Naive thymus-derived CD8-positive, alpha-beta T cell (primary cell): ENCODE data around the gene FAM168A. TPM values are rescaled to one million over a fixed set of nuclear protein-coding genes. Genes with fewer than 3 reads are reported as not detected.

Experiments used
- ATAC-seq, 2 donors: fragments of 150-1000 bp; cut with Tn5 transposase in 1 of 2; sonication (Bioruptor Pico), chemical (Tn5 transposase) in 1 of 2; 1 replicate in 1 of 2; 2 replicates in 1 of 2; pipeline ENCODE4 v1.10.0; 2021; ENCODE audit warnings: mild to moderate bottlenecking in 2 of 2, moderate library complexity in 2 of 2
- POLR2A ChIA-PET: fragments of 350-600 bp; sonication (Branson Sonifier 250); formaldehyde crosslinking; loops from one replicate; lab custom pipeline; 2021; ENCODE audit warnings: antibody characterized with exemption; lab: Charles Lee
- DNase-seq, 10 donors: peaks; one replicate each; pipeline versions ENCODE4 v3.0.0 to v3.0.0-alpha.2; 2020 to 2022
- H3K27ac Mint-ChIP-seq, 10 donors: one replicate each; pipeline ENCODE4 v1.8.0; 2020 to 2022; ENCODE audit warnings: mild to moderate bottlenecking in 10 of 10, mixed read lengths in 10 of 10, moderate library complexity in 4 of 10, inconsistent platforms in 1 of 10
- H3K27me3 Mint-ChIP-seq, 5 donors: one replicate each; pipeline ENCODE4 v1.8.0; 2021 to 2022; ENCODE audit warnings: mixed read lengths in 5 of 5
- H3K36me3 Mint-ChIP-seq, 3 donors: one replicate each; pipeline ENCODE4 v1.8.0; 2020 to 2022; ENCODE audit warnings: mixed read lengths in 3 of 3, mild to moderate bottlenecking in 2 of 3, inconsistent platforms in 1 of 3
- H3K4me1 Mint-ChIP-seq, 4 donors: one replicate each; pipeline ENCODE4 v1.8.0; 2021 to 2022; ENCODE audit warnings: mixed read lengths in 4 of 4
- H3K4me3 Mint-ChIP-seq, 10 donors: one replicate each; pipeline ENCODE4 v1.8.0; 2020 to 2022; ENCODE audit warnings: mild to moderate bottlenecking in 10 of 10, mixed read lengths in 10 of 10, moderate library complexity in 6 of 10, inconsistent platforms in 1 of 10
- H3K9me3 Mint-ChIP-seq, 9 donors: one replicate each; pipeline ENCODE4 v1.8.0; 2020 to 2022; ENCODE audit warnings: mixed read lengths in 9 of 9, mild to moderate bottlenecking in 3 of 9, inconsistent platforms in 1 of 9, moderate library complexity in 1 of 9
- polyA plus RNA-seq, 3 donors: library from polyadenylated mRNA; unstranded; fragments of 300-500 nt; fragmentation: Illumina TruSeq; gene quantifications; one replicate each; pipeline ENCODE4 v1.2.3, GENCODE V29; 2021
- total RNA-seq, 8 experiments: library from RNA in 2 of 8; stranded (reverse) in 2 of 8; gene quantifications; one replicate each; pipeline ENCODE4 v1.2.3 and lab custom pipeline; 2021 to 2026

The FAM168A gene
- total and polyA plus RNA-seq, 5 experiments from 2014 or later = 2.6 to 21.7 (median 5.0) TPM

- Mint-ChIP-seq H3K36me3 (peaks cover 9 to 31% (median 13%) of the 10 kb centered on the region in 3 donors), H3K4me3 (no peak overlapping the region), H3K27me3 (no peaks in the 10 kb centered on the region), H3K4me1 (peaks cover 11 to 32% (median 19%) of the 10 kb centered on the region in 4 donors), H3K9me3 (peaks cover 0 to 13% (median 7%) of the 10 kb centered on the region in 9 donors), H3K27ac (no peak overlapping the region)
- DNase-seq (no peak), ATAC-seq (no peak)
- POLR2A ChIA-PET = no interaction called here
These were observed 89.4 kb downstream of the FAM168A start for GRCh38 chr11:73508243-73509176.

GRCh38 chr11:73507086-73507485 lies 90.8 kb downstream of the FAM168A start:
- Mint-ChIP-seq H3K27me3 (no peaks in the 10 kb centered on the region), H3K27ac (no peak overlapping the region), H3K9me3 (peaks cover 0 to 17% (median 8%) of the 10 kb centered on the region in 9 donors), H3K4me1 (peaks cover 24 to 46% (median 28%) of the 10 kb centered on the region in 4 donors), H3K4me3 (no peak overlapping the region), H3K36me3 (peaks cover 9 to 33% (median 13%) of the 10 kb centered on the region in 3 donors)
- DNase-seq (no peak), ATAC-seq (no peak)
- POLR2A ChIA-PET = no interaction called here

GRCh38 chr11:73506038-73506437 lies 91.9 kb downstream of the FAM168A start:
- DNase-seq (no peak), ATAC-seq (peak in 1 of 2 donors; percentile 33)
- no peaks in the 10 kb centered on the region for H3K27me3 Mint-ChIP-seq
- H3K27ac Mint-ChIP-seq = peak overlapping the region in 2 of 10 donors; percentile 5 to 18
- peaks cover 31 to 56% (median 37%) of the 10 kb centered on the region in 4 donors for H3K4me1 Mint-ChIP-seq
- no peak overlapping the region for H3K4me3 Mint-ChIP-seq
- POLR2A ChIA-PET = no interaction called here
- H3K9me3 Mint-ChIP-seq = peaks cover 0 to 28% (median 9%) of the 10 kb centered on the region in 9 donors
- peaks cover 13 to 34% (median 13%) of the 10 kb centered on the region in 3 donors for H3K36me3 Mint-ChIP-seq

GRCh38 chr11:73498343-73498742 lies 99.6 kb downstream of the FAM168A start:
- H3K27me3 Mint-ChIP-seq = no peaks in the 10 kb centered on the region
- H3K9me3 Mint-ChIP-seq = peaks cover 0 to 16% (median 2%) of the 10 kb centered on the region in 9 donors
- POLR2A ChIA-PET = no interaction called here
- H3K4me1 Mint-ChIP-seq = peaks cover 28 to 50% (median 40%) of the 10 kb centered on the region in 4 donors
- H3K27ac Mint-ChIP-seq = no peak overlapping the region
- DNase-seq = no peak
- H3K36me3 Mint-ChIP-seq = peaks cover 8 to 27% (median 18%) of the 10 kb centered on the region in 3 donors
- no peak for ATAC-seq
- no peak overlapping the region for H3K4me3 Mint-ChIP-seq

- peaks cover 13 to 34% (median 22%) of the 10 kb centered on the region in 4 donors for H3K4me1 Mint-ChIP-seq
- no peak overlapping the region for H3K4me3 Mint-ChIP-seq
- H3K9me3 Mint-ChIP-seq = peaks cover 0 to 4% (median 0%) of the 10 kb centered on the region in 9 donors
- H3K27ac Mint-ChIP-seq = no peak overlapping the region
- DNase-seq = no peak
- no peak for ATAC-seq
- H3K27me3 Mint-ChIP-seq = no peaks in the 10 kb centered on the region
- H3K36me3 Mint-ChIP-seq = peaks cover 4 to 26% (median 23%) of the 10 kb centered on the region in 3 donors
- POLR2A ChIA-PET = no interaction called here
These were observed 101.8 kb downstream of the FAM168A start for GRCh38 chr11:73496134-73496533.

- Mint-ChIP-seq H3K9me3 (peaks cover 0 to 4% (median 0%) of the 10 kb centered on the region in 9 donors), H3K27me3 (no peaks in the 10 kb centered on the region), H3K4me1 (peaks cover 11 to 30% (median 18%) of the 10 kb centered on the region in 4 donors), H3K36me3 (peaks cover 4 to 26% (median 23%) of the 10 kb centered on the region in 3 donors), H3K4me3 (no peak overlapping the region), H3K27ac (no peak overlapping the region)
- DNase-seq (no peak), ATAC-seq (no peak)
- POLR2A ChIA-PET = no interaction called here
These were observed 102.2 kb downstream of the FAM168A start for GRCh38 chr11:73495731-73496130.

GRCh38 chr11:73493956-73494598 lies 103.8 kb downstream of the FAM168A start:
- Mint-ChIP-seq H3K27ac (peak overlapping the region in 1 of 10 donors; percentile 13), H3K4me3 (no peak overlapping the region), H3K4me1 (peaks cover 6 to 18% (median 9%) of the 10 kb centered on the region in 4 donors), H3K36me3 (peaks cover 4 to 23% (median 20%) of the 10 kb centered on the region in 3 donors), H3K9me3 (peaks cover 0 to 4% (median 0%) of the 10 kb centered on the region in 9 donors), H3K27me3 (no peaks in the 10 kb centered on the region)
- POLR2A ChIA-PET = no interaction called here
- ATAC-seq (no peak), DNase-seq (no peak)

- no peak overlapping the region for H3K27ac Mint-ChIP-seq
- H3K36me3 Mint-ChIP-seq = peaks cover 8 to 14% (median 10%) of the 10 kb centered on the region in 3 donors
- no peak overlapping the region for H3K4me3 Mint-ChIP-seq
- peaks cover 0 to 6% (median 3%) of the 10 kb centered on the region in 4 donors for H3K4me1 Mint-ChIP-seq
- ATAC-seq = no peak
- H3K9me3 Mint-ChIP-seq = peaks cover 0 to 18% (median 11%) of the 10 kb centered on the region in 9 donors
- H3K27me3 Mint-ChIP-seq = no peaks in the 10 kb centered on the region
- POLR2A ChIA-PET = no interaction called here
- no peak for DNase-seq
These were observed 116.3 kb downstream of the FAM168A start for GRCh38 chr11:73481626-73482025.

GRCh38 chr11:73480677-73481076 lies 117.2 kb downstream of the FAM168A start:
- peaks cover 0 to 6% (median 3%) of the 10 kb centered on the region in 4 donors for H3K4me1 Mint-ChIP-seq
- H3K27me3 Mint-ChIP-seq = no peaks in the 10 kb centered on the region
- peak overlapping the region in 4 of 10 donors; percentile 8 to 59 (median 12) for H3K27ac Mint-ChIP-seq
- no peak for ATAC-seq
- peaks cover 0 to 20% (median 12%) of the 10 kb centered on the region in 9 donors for H3K9me3 Mint-ChIP-seq
- no peak overlapping the region for H3K4me3 Mint-ChIP-seq
- POLR2A ChIA-PET = no interaction called here
- no peak for DNase-seq
- H3K36me3 Mint-ChIP-seq = peaks cover 9 to 14% (median 11%) of the 10 kb centered on the region in 3 donors

- ATAC-seq (no peak), DNase-seq (no peak)
- H3K36me3 Mint-ChIP-seq = peaks cover 9 to 14% (median 11%) of the 10 kb centered on the region in 3 donors
- H3K4me1 Mint-ChIP-seq = peaks cover under 1 to 8% (median 3%) of the 10 kb centered on the region in 4 donors
- H3K9me3 Mint-ChIP-seq = peaks cover 0 to 20% (median 12%) of the 10 kb centered on the region in 9 donors
- no peak overlapping the region for H3K27ac Mint-ChIP-seq
- no peaks in the 10 kb centered on the region for H3K27me3 Mint-ChIP-seq
- no peak overlapping the region for H3K4me3 Mint-ChIP-seq
- POLR2A ChIA-PET = interaction anchor here (0.7 kb wide), 1 partner anchor 10 kb away, joined by 3 read pairs; no protein-coding TSS in a partner anchor
These were observed 119.1 kb downstream of the FAM168A start for GRCh38 chr11:73478737-73479347.

GRCh38 chr11:73477518-73477917 lies 120.4 kb downstream of the FAM168A start:
- Mint-ChIP-seq H3K9me3 (peaks cover 0 to 20% (median 12%) of the 10 kb centered on the region in 9 donors), H3K4me1 (peaks cover 2 to 7% (median 5%) of the 10 kb centered on the region in 4 donors), H3K27ac (no peak overlapping the region), H3K27me3 (no peaks in the 10 kb centered on the region), H3K4me3 (no peak overlapping the region), H3K36me3 (peaks cover 9 to 14% (median 11%) of the 10 kb centered on the region in 3 donors)
- POLR2A ChIA-PET = no interaction called here
- DNase-seq (no peak), ATAC-seq (no peak)

GRCh38 chr11:73475549-73476095 lies 122.3 kb downstream of the FAM168A start:
- Mint-ChIP-seq H3K36me3 (peaks cover 11 to 17% (median 13%) of the 10 kb centered on the region in 3 donors), H3K4me1 (peaks cover 0 to 9% (median 2%) of the 10 kb centered on the region in 4 donors)
- POLR2A ChIA-PET = no interaction called here

More at GRCh38 chr11:73475549-73476095, 122.3 kb downstream of the FAM168A start:
- Mint-ChIP-seq H3K27ac (no peak overlapping the region), H3K27me3 (no peaks in the 10 kb centered on the region), H3K9me3 (peaks cover 0 to 20% (median 12%) of the 10 kb centered on the region in 9 donors), H3K4me3 (no peak overlapping the region)
- ATAC-seq = no peak
- DNase-seq = no peak
